Stimulated activated naive CD4-positive, alpha-beta T cell (primary cell): ENCODE measurements around the gene SPTBN5.
A peak's percentile ranks its signal among the peaks of the same experiment; 100 is the strongest.

Experiments
- DNase-seq, 6 experiments: peaks; one replicate each; lab custom pipeline; 2025; lab: John Stamatoyannopoulos, UW

Gene SPTBN5

DNA sequence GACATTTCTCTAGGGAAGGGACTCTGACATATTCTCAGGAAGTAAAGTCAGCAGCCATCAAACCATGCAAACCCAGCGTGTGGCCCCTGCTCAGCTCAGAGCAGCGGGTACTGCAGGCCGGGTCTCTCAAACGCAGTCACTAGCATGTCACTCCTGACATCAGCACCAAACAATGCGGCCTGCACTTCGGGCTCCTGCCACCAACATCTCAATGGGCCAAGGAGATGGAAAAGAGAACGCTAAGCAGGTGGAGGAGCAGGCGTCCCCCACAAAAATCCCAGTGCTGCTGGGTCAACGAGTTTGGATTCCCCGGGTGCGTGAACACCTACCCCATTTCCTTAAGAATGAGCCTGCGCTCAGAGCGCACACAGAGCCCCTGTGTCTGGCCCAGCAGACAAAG lies 9.9 kb upstream of the SPTBN5 start:
- no peak for DNase-seq

DNA sequence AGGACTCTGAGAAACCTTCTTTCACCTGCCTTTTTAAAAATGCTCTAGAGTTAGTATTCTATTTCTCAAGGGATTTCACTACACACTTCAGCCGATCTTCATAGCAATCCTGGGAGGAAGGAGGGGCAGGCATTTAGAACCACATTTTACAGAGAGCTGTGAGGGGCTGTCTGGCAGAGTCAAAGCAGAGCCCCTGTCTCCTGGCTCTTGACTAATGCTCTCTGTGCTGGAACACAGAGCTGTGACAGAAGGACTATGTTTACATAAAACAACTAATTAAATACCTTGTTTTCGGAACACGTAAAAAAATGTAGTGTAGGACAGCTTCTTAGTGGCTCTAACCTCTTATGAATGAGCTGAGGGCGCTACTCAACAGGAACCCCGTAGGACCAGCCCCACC lies 7.6 kb upstream of the SPTBN5 start:
- no peak for DNase-seq

DNA sequence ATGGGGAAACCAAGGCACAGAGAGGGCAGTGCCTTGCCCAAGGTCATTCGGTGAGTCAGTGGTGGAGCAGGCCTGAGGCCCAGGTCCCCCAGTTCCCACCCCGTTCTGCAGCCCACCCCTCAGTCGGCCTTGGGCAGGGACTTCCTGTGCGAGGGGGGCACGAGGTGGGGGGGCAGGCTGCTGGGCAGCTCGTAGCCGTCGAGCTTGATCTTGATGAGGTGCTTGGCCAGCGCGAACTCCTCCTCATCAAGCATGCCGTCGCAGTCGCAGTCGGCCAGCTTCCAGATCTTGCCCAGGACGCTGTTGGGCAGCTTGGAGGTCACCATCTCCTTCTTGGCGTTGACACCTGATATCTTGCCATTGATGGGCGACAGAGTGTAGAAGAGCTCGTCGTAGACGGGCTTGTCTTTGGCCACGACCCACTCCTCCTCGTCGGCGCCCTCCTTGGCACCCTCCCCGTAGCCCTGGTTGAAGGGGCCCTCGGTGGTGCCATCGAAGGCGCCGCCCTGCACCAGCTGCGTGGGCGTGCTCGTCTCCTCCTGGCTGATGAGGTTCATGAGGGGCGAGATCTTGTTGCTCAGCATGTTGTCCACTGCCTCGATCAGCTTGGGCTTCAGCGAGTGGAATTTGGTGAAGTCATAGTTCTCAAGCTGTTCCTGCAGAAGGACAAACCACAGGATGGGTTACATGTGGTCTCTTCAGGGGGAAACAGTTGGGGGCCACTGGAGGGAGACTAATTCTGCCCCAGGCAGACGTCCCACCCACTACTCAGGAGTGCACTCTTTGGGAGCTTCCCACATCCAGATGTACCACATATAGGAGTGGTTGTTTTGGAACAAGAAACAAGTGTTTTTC lies 6.9 kb upstream of the SPTBN5 start:
- no peak for DNase-seq

DNA sequence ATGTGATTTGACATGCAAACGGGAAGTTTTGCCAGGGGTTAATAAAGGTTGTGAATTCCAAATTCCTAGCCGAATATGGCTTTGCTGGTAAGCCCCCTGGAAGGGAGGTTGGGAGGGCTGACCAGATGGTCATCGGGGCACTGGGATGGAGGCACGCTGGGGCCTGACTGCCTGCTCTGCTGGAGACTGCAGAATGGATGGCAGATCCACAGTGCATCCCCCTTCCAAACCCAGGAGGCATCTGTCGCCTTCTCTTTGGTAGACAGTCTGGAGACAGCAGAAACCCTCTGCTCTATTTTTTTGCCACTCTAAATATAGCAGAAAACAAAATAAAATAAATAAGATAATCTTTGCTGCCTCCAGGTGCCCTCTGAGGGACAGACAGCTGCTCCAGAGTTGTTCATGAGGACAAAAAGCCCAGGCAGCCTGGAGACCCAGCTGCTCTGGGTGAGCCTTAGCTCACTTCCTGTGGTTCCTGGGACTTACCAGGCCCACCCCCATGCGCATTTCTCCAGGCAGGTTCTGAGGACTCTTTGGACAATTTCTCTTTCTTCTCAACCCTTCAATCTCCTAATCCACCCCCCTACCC lies 6.1 kb upstream of the SPTBN5 start:
- DNase-seq: no peak

DNA sequence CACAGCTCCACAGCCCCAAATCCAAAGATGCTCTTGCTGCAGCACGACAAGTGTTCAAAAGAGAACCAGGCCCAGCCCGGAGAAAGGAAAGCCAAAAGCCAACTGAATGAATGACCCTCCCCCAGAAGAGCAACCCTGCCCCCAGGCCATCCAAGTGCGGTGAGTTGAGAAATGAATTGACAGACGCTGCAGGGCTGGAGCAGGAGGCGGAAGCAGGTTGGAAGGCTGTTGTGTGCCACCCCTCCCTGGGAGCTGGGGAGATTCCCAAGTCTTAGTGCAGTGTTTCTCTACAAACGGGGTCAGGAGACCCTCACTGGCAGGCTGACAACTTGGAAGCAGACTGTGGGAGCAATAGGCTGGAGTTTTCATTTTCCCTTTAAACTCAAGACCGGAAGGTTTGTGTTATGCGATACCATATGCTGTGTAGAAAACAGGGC lies 3.5 kb upstream of the SPTBN5 start:
- no peak for DNase-seq

DNA sequence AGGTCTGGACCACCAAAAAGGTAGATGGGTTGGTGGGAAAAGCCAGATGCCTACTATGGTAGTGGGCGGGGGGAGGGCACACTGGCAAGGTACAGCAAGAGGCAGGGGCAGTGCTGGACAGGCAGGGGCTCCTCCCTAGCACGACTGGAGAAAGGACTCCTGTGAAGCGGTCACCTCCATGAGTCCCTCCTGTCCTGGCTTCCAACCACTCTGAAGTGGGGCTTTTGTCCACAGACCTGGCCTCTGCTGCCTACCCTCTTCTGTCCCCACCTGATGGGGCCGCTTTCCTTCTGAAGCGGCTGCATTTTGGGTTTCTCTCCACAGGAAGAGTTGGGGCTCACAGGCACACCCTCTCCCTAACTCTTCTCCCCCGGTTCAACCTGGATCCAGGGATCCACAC lies 2.7 kb upstream of the SPTBN5 start:
- no peak for DNase-seq

DNA sequence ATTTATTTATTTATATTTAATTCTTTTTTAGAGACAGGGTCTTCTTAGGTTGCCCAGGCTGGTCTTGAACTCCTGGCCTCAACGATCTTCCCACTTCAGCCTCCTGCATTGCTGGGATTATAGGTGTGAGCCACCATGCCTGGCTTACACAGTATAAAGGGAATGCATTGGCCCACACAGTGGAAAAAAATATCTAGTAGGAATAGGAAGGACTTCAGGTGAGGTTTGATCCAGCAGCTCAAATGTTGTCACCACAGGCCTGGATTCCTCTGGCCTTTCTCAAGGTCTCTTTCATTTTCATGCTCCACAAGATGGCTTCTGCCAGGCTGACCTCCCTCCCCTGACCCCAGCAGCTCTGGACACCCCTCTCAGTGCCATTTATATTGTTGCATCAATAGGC lies 2.1 kb upstream of the SPTBN5 start:
- DNase-seq: no peak

DNA sequence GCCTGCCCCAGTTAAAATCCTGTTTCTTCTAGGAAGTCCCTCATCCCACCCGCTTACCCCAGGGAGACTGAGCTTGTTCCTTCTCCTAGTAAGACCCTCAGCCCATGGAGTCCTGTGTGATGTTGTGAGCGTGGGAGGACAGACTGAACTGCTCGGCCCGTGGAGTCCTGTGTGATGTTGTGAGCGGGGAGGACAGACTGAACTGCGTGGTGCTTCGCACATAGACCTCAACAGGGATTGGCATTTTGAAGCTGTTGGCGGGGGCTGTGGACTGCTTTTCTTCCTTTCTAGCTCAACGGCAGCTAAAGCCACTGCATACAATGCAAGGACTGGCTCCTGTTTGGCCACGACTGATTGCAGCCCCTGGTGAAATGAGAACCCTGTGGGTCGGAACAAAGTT lies 1.6 kb upstream of the SPTBN5 start:
- DNase-seq: no peak

DNA sequence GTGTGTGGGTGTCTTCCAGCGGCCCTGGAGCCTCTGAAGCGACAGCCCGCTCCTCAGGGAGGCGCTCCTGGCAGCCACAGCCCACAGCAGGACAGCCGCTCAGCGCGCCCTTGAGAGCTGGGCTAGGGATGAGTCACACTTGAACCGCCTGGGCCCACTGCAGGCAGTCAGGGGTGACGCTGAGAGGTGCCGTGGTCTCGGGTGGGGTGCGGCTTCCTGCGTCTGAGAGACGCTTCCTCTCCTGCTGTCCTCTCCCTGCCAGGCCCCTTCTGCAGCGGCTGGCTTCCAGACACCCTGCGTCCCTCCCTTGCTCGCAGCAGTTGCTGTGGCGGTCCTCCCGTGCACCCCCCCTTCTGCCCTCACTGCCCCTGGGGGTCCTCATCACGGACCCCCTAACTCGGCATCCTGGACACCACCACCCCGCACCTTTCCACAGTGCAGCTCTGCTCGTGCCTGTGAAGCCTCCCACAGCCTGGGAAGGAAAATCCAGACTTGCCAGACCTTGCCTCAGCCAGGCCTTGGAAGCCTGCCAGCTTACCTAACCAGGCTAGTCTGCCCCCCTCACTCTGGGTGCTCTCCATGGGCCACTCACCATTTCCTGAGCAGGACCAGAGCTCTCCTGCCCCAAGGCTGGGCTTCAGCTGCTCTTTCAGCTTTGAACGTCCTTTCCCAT lies 1.1 kb upstream of the SPTBN5 start:
- peak; percentile 64 to 78 (median 76) for DNase-seq

DNA sequence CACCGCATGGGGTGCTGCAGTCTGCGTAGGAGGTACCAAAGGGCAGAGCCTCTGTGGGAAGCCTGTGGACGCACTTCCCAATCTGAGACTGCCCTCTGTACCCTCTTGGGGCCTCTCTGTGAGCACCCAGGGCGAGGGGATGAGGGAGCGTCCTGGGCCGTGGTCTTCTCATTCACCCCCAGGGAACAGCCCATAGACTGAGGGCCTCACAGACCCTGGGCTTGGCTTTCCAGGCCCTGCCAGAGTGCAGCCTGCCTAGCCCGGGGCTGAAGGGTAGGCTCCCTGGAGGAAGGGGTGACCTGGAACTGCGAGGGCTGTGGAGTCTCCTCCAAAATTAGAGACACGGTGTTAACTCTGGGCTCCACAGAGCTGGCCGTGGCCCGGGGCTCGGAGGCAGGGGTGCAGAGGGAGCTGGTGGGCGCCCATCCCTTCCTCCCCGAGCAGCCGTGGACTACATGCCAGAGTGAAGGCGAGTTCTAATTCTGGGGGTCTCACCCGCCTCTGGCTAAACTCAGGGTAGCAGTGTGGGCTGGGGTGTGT lies 468 bp upstream of the SPTBN5 start:
- no peak for DNase-seq

DNA sequence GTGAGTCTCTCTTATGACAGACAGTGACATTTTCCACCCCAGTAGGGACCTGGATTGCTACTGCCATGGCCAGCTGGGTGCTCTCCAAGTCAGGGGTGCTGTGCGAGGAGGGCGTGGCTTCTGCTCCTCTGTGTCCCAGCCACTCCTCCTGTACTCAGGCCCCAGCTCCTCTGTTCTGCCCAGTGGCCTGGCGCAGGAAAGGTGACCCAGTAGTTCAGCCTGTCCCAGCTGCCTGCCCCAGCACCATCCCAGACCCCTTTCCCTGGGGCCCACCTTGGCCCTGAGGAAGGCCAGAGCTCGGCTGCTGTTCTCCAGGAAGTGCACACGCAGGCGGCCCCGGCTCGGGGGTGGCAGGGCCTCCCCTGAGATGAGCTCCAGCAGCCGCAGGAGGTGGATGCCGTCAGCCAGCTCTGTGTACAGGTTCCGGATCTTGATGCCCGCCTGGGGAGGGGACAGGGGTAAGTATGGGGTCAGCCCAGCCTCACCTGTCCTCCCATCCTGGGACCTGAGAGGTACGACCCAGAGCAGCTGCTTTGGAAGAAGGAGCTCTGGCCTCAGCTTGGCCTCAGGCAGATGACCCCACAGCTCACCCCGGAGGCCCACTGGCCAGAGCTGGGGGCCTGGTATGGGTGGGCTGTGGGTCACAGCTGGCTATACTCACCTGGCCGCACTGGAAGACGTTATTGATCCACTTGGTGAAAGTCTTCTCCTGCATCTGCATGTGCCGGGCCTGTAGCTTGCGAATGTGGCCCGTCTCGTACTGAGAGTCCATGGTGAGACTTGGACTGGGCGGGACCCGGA lies 1.0 kb downstream of the SPTBN5 start:
- peak in 4 of 6 experiments; percentile 11 to 41 (median 34) for DNase-seq

DNA sequence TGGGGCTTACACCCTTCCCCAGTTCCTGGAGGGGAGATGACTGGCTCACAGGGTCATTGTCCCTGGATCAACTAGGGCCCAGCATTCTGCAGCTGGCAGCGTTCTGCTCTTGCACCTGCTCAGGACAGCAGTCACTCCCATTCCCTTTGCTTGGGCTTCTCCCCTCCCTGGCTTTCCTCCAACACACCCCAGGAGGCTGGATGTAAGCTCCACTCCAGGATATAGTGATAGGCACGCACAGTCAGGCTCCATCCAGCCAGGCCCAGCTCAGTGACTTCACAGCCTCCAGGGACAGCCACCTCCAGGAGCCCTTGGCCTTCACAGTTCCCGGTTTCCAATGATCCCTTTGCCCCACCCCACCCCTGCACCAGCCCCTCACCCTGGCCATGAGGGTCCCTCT lies 1.9 kb downstream of the SPTBN5 start:
- DNase-seq: no peak

DNA sequence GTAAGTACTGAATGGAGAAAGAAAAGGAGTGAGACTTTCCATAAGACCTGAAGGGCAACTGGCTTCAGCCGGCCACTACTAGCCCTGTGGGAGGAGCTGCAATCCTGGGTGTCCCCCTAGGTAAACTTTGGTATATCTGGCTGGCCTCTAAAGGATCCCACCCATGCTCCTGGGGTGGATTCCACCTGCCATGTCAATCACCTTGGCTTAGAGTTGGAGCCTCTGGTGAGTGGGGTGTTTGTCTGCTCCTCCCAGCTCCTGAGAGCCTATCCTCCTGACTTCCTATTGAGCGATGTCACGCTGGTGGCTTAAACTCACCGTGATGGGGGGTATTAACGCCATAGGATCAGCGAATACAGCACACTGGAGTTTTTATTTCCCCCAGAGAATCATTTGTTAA lies 2.6 kb downstream of the SPTBN5 start:
- DNase-seq: no peak

DNA sequence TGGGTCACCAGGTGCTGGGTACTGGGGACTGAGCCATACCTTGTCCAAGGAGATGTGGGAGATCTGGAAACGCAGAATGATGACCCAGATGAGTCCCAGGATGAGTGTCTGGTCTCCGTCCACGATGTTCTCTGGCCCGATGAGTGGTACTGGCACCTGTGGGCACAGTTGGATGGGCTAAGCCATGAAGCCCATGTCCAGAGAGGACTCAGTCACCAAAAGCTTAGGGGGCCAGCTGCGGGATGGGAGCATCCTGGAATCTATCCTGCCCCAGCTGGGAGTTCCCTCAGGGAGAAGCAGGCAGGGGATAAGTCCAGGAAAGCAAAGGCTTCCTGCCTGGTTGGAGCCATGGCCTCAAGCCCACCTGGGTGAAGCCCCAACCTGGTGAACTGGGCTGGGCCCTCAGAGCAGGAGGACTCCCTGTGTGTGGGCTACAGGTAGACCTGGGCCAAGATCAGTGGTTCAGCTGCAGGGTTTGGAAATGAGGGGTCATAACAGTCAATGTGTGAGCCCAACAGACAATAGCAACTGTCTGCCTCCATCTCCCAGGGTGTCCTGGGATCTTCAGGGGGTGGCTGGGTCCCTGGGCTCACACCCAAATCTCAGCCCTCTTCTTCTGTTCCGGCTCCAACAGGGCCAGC lies 3.7 kb downstream of the SPTBN5 start:
- no peak for DNase-seq

DNA sequence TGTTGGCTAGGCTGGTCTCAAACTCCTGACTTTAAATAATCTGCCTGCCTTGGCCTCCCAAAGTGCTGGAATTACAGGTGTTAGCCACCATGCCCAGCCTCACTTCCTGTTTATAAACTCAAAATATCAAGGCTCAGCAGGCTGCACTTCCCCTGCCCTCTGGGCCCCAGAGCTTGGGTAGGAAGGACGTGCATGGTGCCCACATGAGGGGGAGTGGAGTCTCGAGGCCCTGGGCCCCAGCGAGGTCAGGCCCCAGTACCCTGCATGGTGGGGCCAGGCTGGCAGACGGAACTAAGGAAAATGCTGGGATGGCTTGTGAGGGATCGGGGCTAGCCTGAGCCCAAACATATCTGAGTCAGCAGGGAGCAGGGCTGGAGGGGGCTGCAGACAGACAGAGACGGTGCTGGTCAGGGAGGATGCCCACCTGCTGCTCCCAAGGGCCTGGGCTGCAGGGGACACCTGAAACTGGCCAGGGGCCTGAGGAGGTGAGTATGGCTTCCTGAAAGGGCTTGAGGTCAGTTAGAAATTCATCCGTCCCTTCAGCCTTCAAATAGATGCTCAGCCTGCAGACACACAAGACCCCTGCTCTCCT lies 5.1 kb downstream of the SPTBN5 start:
- DNase-seq: no peak

DNA sequence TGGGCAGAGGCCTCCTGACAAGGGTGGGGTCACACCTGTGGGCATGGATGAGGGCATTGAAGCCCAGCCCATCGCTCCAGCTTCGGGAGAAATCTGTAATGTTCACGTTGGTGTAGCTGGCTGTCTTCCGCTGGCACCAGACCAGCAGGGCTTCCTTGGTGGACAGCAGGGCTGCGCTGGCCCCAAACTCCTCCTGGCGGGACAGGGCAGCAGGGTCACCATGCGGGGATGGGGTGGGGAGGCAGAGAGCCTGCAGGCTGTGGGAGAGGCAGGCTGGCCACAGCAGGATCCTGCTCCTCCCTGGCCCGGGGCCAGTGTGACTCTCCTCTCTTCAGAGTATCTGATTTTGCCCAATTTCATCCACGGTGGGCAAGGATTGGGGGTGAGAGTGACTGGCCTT lies 6.0 kb downstream of the SPTBN5 start:
- DNase-seq: no peak

DNA sequence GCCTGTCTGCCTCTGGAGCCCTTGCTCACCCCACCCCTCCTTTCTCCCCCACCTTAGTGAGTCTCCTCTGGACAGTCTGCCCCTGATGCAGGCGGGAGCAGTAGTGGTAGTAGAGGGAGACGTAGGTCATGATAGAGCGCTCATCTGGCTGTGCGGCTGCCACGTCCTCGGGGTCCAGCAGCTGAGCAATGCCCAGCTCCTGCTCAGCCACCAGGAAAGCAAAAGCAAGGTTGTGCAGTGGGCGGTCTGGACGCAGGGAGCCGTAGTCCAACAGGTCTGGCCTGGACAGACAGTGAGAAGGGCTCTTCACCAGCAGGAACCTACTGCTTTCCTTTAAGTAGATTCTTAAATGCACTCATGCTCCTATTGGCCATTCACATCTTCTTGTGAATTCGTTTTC lies 6.7 kb downstream of the SPTBN5 start:
- no peak for DNase-seq

DNA sequence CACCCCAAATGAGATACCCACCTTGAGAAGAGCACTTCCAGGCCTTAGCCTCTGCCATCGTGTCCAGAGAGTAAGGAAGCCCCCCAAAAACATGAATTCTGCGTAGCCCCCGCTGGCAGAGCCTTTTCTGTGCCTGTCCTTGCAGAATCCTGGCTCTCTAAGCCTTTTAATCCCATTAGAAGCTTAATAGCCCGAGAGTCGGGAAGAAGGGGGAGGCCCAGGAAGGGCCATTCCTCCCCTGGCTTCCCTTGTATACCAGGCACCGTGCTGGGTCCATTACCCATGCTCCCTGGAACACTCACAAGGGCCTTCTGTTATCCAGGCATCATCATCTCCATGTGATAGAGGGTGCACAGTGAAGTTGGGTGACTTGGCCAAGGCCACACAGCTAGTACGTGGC lies 7.1 kb downstream of the SPTBN5 start:
- no peak for DNase-seq

DNA sequence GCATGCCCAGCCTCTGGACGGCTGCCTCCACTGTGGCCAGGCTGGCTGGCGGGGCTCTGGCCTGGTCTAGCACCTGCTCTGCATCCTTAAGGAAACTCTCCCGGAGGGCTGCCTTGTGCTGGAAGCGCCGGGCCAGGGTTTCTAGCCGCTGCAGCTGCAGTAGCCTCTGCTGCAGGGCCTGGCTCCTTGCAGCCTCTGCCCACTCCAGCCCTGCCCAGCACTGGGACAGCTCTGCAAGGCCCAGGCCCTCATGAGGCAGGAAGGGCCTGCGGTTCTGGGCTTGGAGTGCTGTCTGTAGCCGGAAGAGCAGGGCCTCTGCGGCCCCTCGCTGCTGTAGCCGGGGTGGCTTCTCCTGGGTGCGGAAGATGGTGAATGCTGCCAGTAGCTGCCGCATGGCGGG lies 8.0 kb downstream of the SPTBN5 start:
- no peak for DNase-seq

DNA sequence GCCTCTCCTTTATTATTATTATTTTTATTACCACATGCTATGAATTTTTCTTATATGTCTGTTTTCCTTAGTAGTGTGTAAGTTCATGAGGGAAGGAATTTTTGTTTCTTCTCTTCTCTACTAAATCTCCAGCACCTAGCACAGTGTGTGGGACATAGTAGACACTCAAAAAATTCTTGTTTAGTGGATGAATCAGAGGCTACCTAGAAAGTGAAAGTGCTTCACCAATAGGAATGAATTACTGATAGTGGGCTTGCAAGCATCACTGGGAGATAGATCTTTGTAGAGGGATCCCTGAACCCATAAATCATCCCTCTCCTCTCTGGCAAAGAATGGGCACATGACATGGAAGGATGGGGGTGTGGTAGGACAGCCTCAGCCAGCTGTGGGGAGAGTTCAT lies 8.5 kb downstream of the SPTBN5 start:
- no peak for DNase-seq

DNA sequence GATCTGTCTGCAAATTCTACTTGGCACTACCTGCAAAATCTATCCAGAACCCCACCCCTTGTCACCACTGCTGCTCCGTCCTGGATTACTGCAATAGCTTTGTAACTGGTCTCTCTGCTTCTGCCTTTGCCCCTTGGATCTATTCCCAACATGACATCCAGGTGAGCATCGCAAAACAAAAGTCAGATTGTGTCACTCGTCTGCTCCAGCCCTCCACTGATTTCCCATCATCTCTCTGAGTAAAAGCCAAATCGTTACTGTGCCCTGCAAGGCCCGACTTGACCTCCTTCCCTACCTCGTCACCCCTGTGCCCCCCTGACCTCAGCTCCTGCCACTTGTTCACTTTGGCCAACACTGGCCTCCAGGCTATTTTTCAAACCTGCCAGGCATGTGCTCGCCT lies 9.4 kb downstream of the SPTBN5 start:
- no peak for DNase-seq
